Measurements from ENCODE around the gene RSRC1.

The RSRC1 gene

GRCh38 chr3:158471639-158472294 lies 361.9 kb downstream of the RSRC1 start:
- H2BK5ac ChIP-seq (ENCODE audit: low read length), result no peak overlapping the region
- no peak overlapping the region for H3K56ac ChIP-seq (ENCODE audit: low read length)
- H2BK120ac ChIP-seq (ENCODE audit: low read depth, low read length), result no peak overlapping the region
- H2AK5ac ChIP-seq (ENCODE audit: low read length), result no peak overlapping the region
- DNase-seq, result no peak
- no peaks in the 10 kb centered on the region for H3K79me1 ChIP-seq (ENCODE audit: low read length)
- WGBS (ENCODE audit: extremely low coverage, insufficient coverage, low lambda C conversion rate), result no CpG with 5 or more reads among the region's 3 CpGs
- no peak overlapping the region for H2BK15ac ChIP-seq (replicated peaks; ENCODE audit: low read depth)
- H3K4me1 ChIP-seq (ENCODE audit: control insufficient read depth, low read depth, low read length), result no peaks in the 10 kb centered on the region
- no peaks in the 10 kb centered on the region for H3K79me2 ChIP-seq (ENCODE audit: control insufficient read depth, insufficient read depth, low read length)
- no peak overlapping the region for H3K4me2 ChIP-seq (ENCODE audit: low read length)
- no peak overlapping the region for H4K8ac ChIP-seq (ENCODE audit: low read depth, low read length)
- H3K36me3 ChIP-seq (ENCODE audit: control insufficient read depth, insufficient read depth, low read length), result no peaks in the 10 kb centered on the region
- H3K4ac ChIP-seq (ENCODE audit: low read depth, low read length), result no peak overlapping the region
- H4K5ac ChIP-seq (ENCODE audit: low read length), result no peak overlapping the region
- H3K27ac ChIP-seq (ENCODE audit: low read depth, low read length), result no peak overlapping the region
- H3K9ac ChIP-seq (ENCODE audit: low read length), result no peak overlapping the region
- H3K23ac ChIP-seq (ENCODE audit: low read length), result no peak overlapping the region
- no peak overlapping the region for H3K18ac ChIP-seq (ENCODE audit: low read length)
- H3K4me3 ChIP-seq (ENCODE audit: low read length), result no peak overlapping the region
- no peaks in the 10 kb centered on the region for H3K27me3 ChIP-seq (ENCODE audit: insufficient read depth, low read length, poor library complexity)

- H3K27me3 ChIP-seq (ENCODE audit: insufficient read depth, low read length, poor library complexity), result no peaks in the 10 kb centered on the region
- no peak overlapping the region for H2BK5ac ChIP-seq (ENCODE audit: low read length)
- no peak overlapping the region for H3K9ac ChIP-seq (ENCODE audit: low read length)
- H3K79me2 ChIP-seq (ENCODE audit: control insufficient read depth, insufficient read depth, low read length), result no peaks in the 10 kb centered on the region
- no peak overlapping the region for H4K5ac ChIP-seq (ENCODE audit: low read length)
- no peak overlapping the region for H3K4me2 ChIP-seq (ENCODE audit: low read length)
- H3K27ac ChIP-seq (ENCODE audit: low read depth, low read length), result no peak overlapping the region
- H3K23ac ChIP-seq (ENCODE audit: low read length), result no peak overlapping the region
- no peaks in the 10 kb centered on the region for H3K36me3 ChIP-seq (ENCODE audit: control insufficient read depth, insufficient read depth, low read length)
- no peak overlapping the region for H4K8ac ChIP-seq (ENCODE audit: low read depth, low read length)
- no peak overlapping the region for H2AK5ac ChIP-seq (ENCODE audit: low read length)
- H3K4me1 ChIP-seq (ENCODE audit: control insufficient read depth, low read depth, low read length), result no peaks in the 10 kb centered on the region
- H2BK15ac ChIP-seq (replicated peaks; ENCODE audit: low read depth), result no peak overlapping the region
- H3K4ac ChIP-seq (ENCODE audit: low read depth, low read length), result no peak overlapping the region
- no peak overlapping the region for H2BK120ac ChIP-seq (ENCODE audit: low read depth, low read length)
- H3K79me1 ChIP-seq (ENCODE audit: low read length), result no peaks in the 10 kb centered on the region
- WGBS (ENCODE audit: extremely low coverage, insufficient coverage, low lambda C conversion rate), result no CpG with 5 or more reads among the region's 2 CpGs
- no peak overlapping the region for H3K56ac ChIP-seq (ENCODE audit: low read length)
- H3K18ac ChIP-seq (ENCODE audit: low read length), result no peak overlapping the region
- H3K4me3 ChIP-seq (ENCODE audit: low read length), result no peak overlapping the region
- no peak for DNase-seq
Observed at GRCh38 chr3:158479051-158479450, 369.2 kb downstream of the RSRC1 start.

- H3K4me3 ChIP-seq (ENCODE audit: low read length), result no peak overlapping the region
- no peak overlapping the region for H2AK5ac ChIP-seq (ENCODE audit: low read length)
- no peak overlapping the region for H4K8ac ChIP-seq (ENCODE audit: low read depth, low read length)
- no peaks in the 10 kb centered on the region for H3K79me2 ChIP-seq (ENCODE audit: control insufficient read depth, insufficient read depth, low read length)
- H3K27me3 ChIP-seq (ENCODE audit: insufficient read depth, low read length, poor library complexity), result no peaks in the 10 kb centered on the region
- no peak overlapping the region for H2BK120ac ChIP-seq (ENCODE audit: low read depth, low read length)
- H3K9ac ChIP-seq (ENCODE audit: low read length), result no peak overlapping the region
- no peak for DNase-seq
- H3K4ac ChIP-seq (ENCODE audit: low read depth, low read length), result no peak overlapping the region
- H3K23ac ChIP-seq (ENCODE audit: low read length), result no peak overlapping the region
- no peak overlapping the region for H3K18ac ChIP-seq (ENCODE audit: low read length)
- H3K56ac ChIP-seq (ENCODE audit: low read length), result no peak overlapping the region
- H3K79me1 ChIP-seq (ENCODE audit: low read length), result no peaks in the 10 kb centered on the region
- no peak overlapping the region for H3K27ac ChIP-seq (ENCODE audit: low read depth, low read length)
- no peaks in the 10 kb centered on the region for H3K4me1 ChIP-seq (ENCODE audit: control insufficient read depth, low read depth, low read length)
- no peak overlapping the region for H2BK15ac ChIP-seq (replicated peaks; ENCODE audit: low read depth)
- no peak overlapping the region for H4K5ac ChIP-seq (ENCODE audit: low read length)
- WGBS (ENCODE audit: extremely low coverage, insufficient coverage, low lambda C conversion rate), result no CpG with 5 or more reads among the region's 7 CpGs
- no peak overlapping the region for H3K4me2 ChIP-seq (ENCODE audit: low read length)
- H3K36me3 ChIP-seq (ENCODE audit: control insufficient read depth, insufficient read depth, low read length), result no peaks in the 10 kb centered on the region
- no peak overlapping the region for H2BK5ac ChIP-seq (ENCODE audit: low read length)
Observed at GRCh38 chr3:158483701-158484235, 373.9 kb downstream of the RSRC1 start.

- no peak overlapping the region for H2AK5ac ChIP-seq (ENCODE audit: low read length)
- DNase-seq, result no peak
- H4K5ac ChIP-seq (ENCODE audit: low read length), result no peak overlapping the region
- H3K79me2 ChIP-seq (ENCODE audit: control insufficient read depth, insufficient read depth, low read length), result no peaks in the 10 kb centered on the region
- no peak overlapping the region for H2BK5ac ChIP-seq (ENCODE audit: low read length)
- no peaks in the 10 kb centered on the region for H3K36me3 ChIP-seq (ENCODE audit: control insufficient read depth, insufficient read depth, low read length)
- H3K18ac ChIP-seq (ENCODE audit: low read length), result no peak overlapping the region
- H3K27ac ChIP-seq (ENCODE audit: low read depth, low read length), result no peak overlapping the region
- no peak overlapping the region for H3K23ac ChIP-seq (ENCODE audit: low read length)
- H3K4me3 ChIP-seq (ENCODE audit: low read length), result no peak overlapping the region
- no peaks in the 10 kb centered on the region for H3K4me1 ChIP-seq (ENCODE audit: control insufficient read depth, low read depth, low read length)
- no peak overlapping the region for H2BK120ac ChIP-seq (ENCODE audit: low read depth, low read length)
- H3K56ac ChIP-seq (ENCODE audit: low read length), result no peak overlapping the region
- no peak overlapping the region for H4K8ac ChIP-seq (ENCODE audit: low read depth, low read length)
- no peaks in the 10 kb centered on the region for H3K27me3 ChIP-seq (ENCODE audit: insufficient read depth, low read length, poor library complexity)
- no peaks in the 10 kb centered on the region for H3K79me1 ChIP-seq (ENCODE audit: low read length)
- H3K4me2 ChIP-seq (ENCODE audit: low read length), result no peak overlapping the region
- no peak overlapping the region for H3K4ac ChIP-seq (ENCODE audit: low read depth, low read length)
- no peak overlapping the region for H2BK15ac ChIP-seq (replicated peaks; ENCODE audit: low read depth)
- no peak overlapping the region for H3K9ac ChIP-seq (ENCODE audit: low read length)
Observed at GRCh38 chr3:158486200-158486599, 376.3 kb downstream of the RSRC1 start.

GRCh38 chr3:158488670-158489069 lies 378.8 kb downstream of the RSRC1 start:
- Histone ChIP-seq H3K79me1 (ENCODE audit: low read length) (no peaks in the 10 kb centered on the region), H3K27ac (ENCODE audit: low read depth, low read length) (no peak overlapping the region), H3K79me2 (ENCODE audit: control insufficient read depth, insufficient read depth, low read length) (no peaks in the 10 kb centered on the region), H3K56ac (ENCODE audit: low read length) (no peak overlapping the region), H2BK5ac (ENCODE audit: low read length) (no peak overlapping the region), H3K27me3 (ENCODE audit: insufficient read depth, low read length, poor library complexity) (no peaks in the 10 kb centered on the region), H3K4me2 (ENCODE audit: low read length) (no peak overlapping the region), H2BK120ac (ENCODE audit: low read depth, low read length) (no peak overlapping the region), H3K4me1 (ENCODE audit: control insufficient read depth, low read depth, low read length) (no peaks in the 10 kb centered on the region), H3K9ac (ENCODE audit: low read length) (no peak overlapping the region), H4K8ac (ENCODE audit: low read depth, low read length) (no peak overlapping the region), H3K36me3 (ENCODE audit: control insufficient read depth, insufficient read depth, low read length) (no peaks in the 10 kb centered on the region), H3K18ac (ENCODE audit: low read length) (no peak overlapping the region), H2BK15ac (replicated peaks; ENCODE audit: low read depth) (no peak overlapping the region), H4K5ac (ENCODE audit: low read length) (no peak overlapping the region), H3K4ac (ENCODE audit: low read depth, low read length) (no peak overlapping the region), H2AK5ac (ENCODE audit: low read length) (no peak overlapping the region), H3K23ac (ENCODE audit: low read length) (no peak overlapping the region), H3K4me3 (ENCODE audit: low read length) (no peak overlapping the region)
- no peak for DNase-seq
- WGBS (ENCODE audit: extremely low coverage, insufficient coverage, low lambda C conversion rate), result no CpG with 5 or more reads among the region's 2 CpGs

- Histone ChIP-seq H3K23ac (ENCODE audit: low read length) (no peak overlapping the region), H3K18ac (ENCODE audit: low read length) (no peak overlapping the region), H3K27ac (ENCODE audit: low read depth, low read length) (no peak overlapping the region), H3K56ac (ENCODE audit: low read length) (no peak overlapping the region), H3K36me3 (ENCODE audit: control insufficient read depth, insufficient read depth, low read length) (no peaks in the 10 kb centered on the region), H3K27me3 (ENCODE audit: insufficient read depth, low read length, poor library complexity) (no peaks in the 10 kb centered on the region), H2BK120ac (ENCODE audit: low read depth, low read length) (no peak overlapping the region), H3K4me3 (ENCODE audit: low read length) (no peak overlapping the region), H2BK5ac (ENCODE audit: low read length) (no peak overlapping the region), H3K9ac (ENCODE audit: low read length) (no peak overlapping the region), H4K8ac (ENCODE audit: low read depth, low read length) (no peak overlapping the region), H3K4me2 (ENCODE audit: low read length) (no peak overlapping the region), H3K4ac (ENCODE audit: low read depth, low read length) (no peak overlapping the region), H3K79me2 (ENCODE audit: control insufficient read depth, insufficient read depth, low read length) (no peaks in the 10 kb centered on the region), H2AK5ac (ENCODE audit: low read length) (no peak overlapping the region), H3K79me1 (ENCODE audit: low read length) (no peaks in the 10 kb centered on the region), H3K4me1 (ENCODE audit: control insufficient read depth, low read depth, low read length) (no peaks in the 10 kb centered on the region), H4K5ac (ENCODE audit: low read length) (no peak overlapping the region), H2BK15ac (replicated peaks; ENCODE audit: low read depth) (no peak overlapping the region)
- DNase-seq, result no peak
Observed at GRCh38 chr3:158489181-158489580, 379.3 kb downstream of the RSRC1 start.

Data from mesendoderm (in vitro differentiated cells).